Vagina (tissue), 2 donors: Measurements from ENCODE around the gene TPH1. TPM values are rescaled to one million over a fixed set of nuclear protein-coding genes. Genes with fewer than 3 reads are reported as not detected.

Experiments used
- DNase-seq, 2 donors: peaks; one replicate each; pipeline ENCODE4 v3.0.0-alpha.2; 2017; ENCODE audit errors: extremely low spot score in 2 of 2
- H3K27ac ChIP-seq: fragments of 200-600 bp; sonication (generic); one replicate; pipeline ENCODE4 v1.5.1; 2019
- H3K27me3 ChIP-seq: fragments of 200-600 bp; sonication (generic); one replicate; pipeline ENCODE4 v1.5.1; 2019
- H3K36me3 ChIP-seq, 2 donors: fragments of 200-600 bp; sonication (generic); one replicate each; pipeline ENCODE4 v1.5.1; 2017 to 2019
- H3K4me1 ChIP-seq: fragments of 200-600 bp; sonication (generic); one replicate; pipeline ENCODE4 v1.5.1; 2019
- H3K4me3 ChIP-seq, 2 donors: fragments of 200-600 bp; sonication (generic); 1 replicate in 1 of 2; 2 replicates in 1 of 2; pipeline ENCODE4 v1.5.1; 2016 to 2019
- H3K9me3 ChIP-seq: fragments of 200-600 bp; sonication (generic); one replicate; pipeline ENCODE4 v1.5.1; 2019
- CTCF ChIP-seq, 3 experiments: fragments of 450-650 bp in 2 of 3; fragments of 200-600 bp in 1 of 3; sonication (generic) in 1 of 3; IDR thresholded peaks; one replicate each; pipeline ENCODE4 v1.5.1; 2017 to 2019; ENCODE audit warnings: antibody characterized with exemption in 3 of 3, mild to moderate bottlenecking in 2 of 3, moderate library complexity in 2 of 3
- POLR2A ChIP-seq, 2 donors: fragments of 450-650 bp; IDR thresholded peaks; one replicate each; pipeline ENCODE4 v1.6.1; 2017; ENCODE audit warnings: antibody characterized with exemption in 2 of 2, mild to moderate bottlenecking in 2 of 2, moderate library complexity in 2 of 2
- POLR2AphosphoS5 ChIP-seq, 2 donors: sonication (generic); formaldehyde crosslinking; IDR thresholded peaks; one replicate each; pipeline ENCODE4 v1.9.0; 2017; ENCODE audit warnings: antibody characterized with exemption in 2 of 2, mild to moderate bottlenecking in 2 of 2, low read depth in 1 of 2; ENCODE audit not compliant: insufficient read depth in 1 of 2
- intact Hi-C: fragments of 100-400 bp; cut with DNase I; formaldehyde crosslinking; loops from one replicate; pipeline ENCODE4 v1.15.1; 2023
- total RNA-seq: library from RNA; depleted of rRNA; stranded (reverse); fragments of >200 nt; gene quantifications from one replicate; pipeline ENCODE4 v1.2.3, GENCODE V29; 2016

TPH1 gene
- total RNA-seq, 1 donor from 2014 or later, result 0.49 TPM

GRCh38 chr11:18011633-18012032, 34.4 kb downstream of the TPH1 start:
- Histone ChIP-seq H3K27me3 (no peaks in the 10 kb centered on the region), H3K4me3 (no peak overlapping the region), H3K9me3 (no peaks in the 10 kb centered on the region), H3K36me3 (peaks cover 0 to under 1% of the 10 kb centered on the region in 2 donors), H3K4me1 (peaks cover 14% of the 10 kb centered on the region), H3K27ac (no peak overlapping the region)
- intact Hi-C loops, result no loop called here
- DNase-seq, result no peak
- TF ChIP-seq CTCF (IDR thresholded peaks at IDR 0.05) (no peak), POLR2A (IDR thresholded peaks at IDR 0.05) (no peak), POLR2AphosphoS5 (IDR thresholded peaks at IDR 0.05; ENCODE audit: insufficient read depth in 1 of 2, low read depth in 1 of 2) (no peak)

- no peak overlapping the region for H3K27ac ChIP-seq
- H3K27me3 ChIP-seq, result no peaks in the 10 kb centered on the region
- no peak for TF ChIP-seq CTCF (IDR thresholded peaks at IDR 0.05)
- no peak for TF ChIP-seq POLR2AphosphoS5 (IDR thresholded peaks at IDR 0.05; ENCODE audit: insufficient read depth in 1 of 2, low read depth in 1 of 2)
- TF ChIP-seq POLR2A (IDR thresholded peaks at IDR 0.05), result no peak
- no peak for DNase-seq
- H3K4me3 ChIP-seq, result no peak overlapping the region
- H3K36me3 ChIP-seq, result peaks cover 0 to 6% of the 10 kb centered on the region in 2 donors
- peaks cover 14% of the 10 kb centered on the region for H3K4me1 ChIP-seq
- no peaks in the 10 kb centered on the region for H3K9me3 ChIP-seq
- intact Hi-C loops, result no loop called here
Observed at GRCh38 chr11:18010977-18011586, 35.0 kb downstream of the TPH1 start.

GRCh38 chr11:18010121-18010670, 35.9 kb downstream of the TPH1 start:
- Histone ChIP-seq H3K9me3 (no peaks in the 10 kb centered on the region), H3K4me1 (peaks cover 14% of the 10 kb centered on the region), H3K4me3 (no peak overlapping the region), H3K27me3 (no peaks in the 10 kb centered on the region), H3K36me3 (peaks cover 0 to 15% of the 10 kb centered on the region in 2 donors), H3K27ac (no peak overlapping the region)
- TF ChIP-seq POLR2A (IDR thresholded peaks at IDR 0.05), result no peak
- TF ChIP-seq CTCF (IDR thresholded peaks at IDR 0.05), result no peak
- no peak for TF ChIP-seq POLR2AphosphoS5 (IDR thresholded peaks at IDR 0.05; ENCODE audit: insufficient read depth in 1 of 2, low read depth in 1 of 2)
- intact Hi-C loops, result no loop called here
- no peak for DNase-seq

GRCh38 chr11:18005376-18006129, 40.5 kb downstream of the TPH1 start:
- DNase-seq, result no peak

More at GRCh38 chr11:18005376-18006129, 40.5 kb downstream of the TPH1 start:
- Histone ChIP-seq H3K9me3 (no peaks in the 10 kb centered on the region), H3K27me3 (no peaks in the 10 kb centered on the region), H3K4me1 (no peaks in the 10 kb centered on the region), H3K27ac (no peak overlapping the region), H3K4me3 (no peak overlapping the region), H3K36me3 (peaks cover 0 to 25% of the 10 kb centered on the region in 2 donors)
- no peak for TF ChIP-seq POLR2AphosphoS5 (IDR thresholded peaks at IDR 0.05; ENCODE audit: insufficient read depth in 1 of 2, low read depth in 1 of 2)
- TF ChIP-seq POLR2A (IDR thresholded peaks at IDR 0.05), result no peak
- no peak for TF ChIP-seq CTCF (IDR thresholded peaks at IDR 0.05)
- intact Hi-C loops, result no loop called here
